H9 (cell line): ENCODE results near the gene KRT79. TPM values are rescaled to one million over a fixed set of nuclear protein-coding genes. Genes with fewer than 3 reads are reported as not detected.

Source experiments
- DNase-seq: peaks from one replicate; pipeline ENCODE4 v3.0.0-alpha.2; 2017
- H2AFZ ChIP-seq: one replicate; pipeline ENCODE4 v1.6.1; 2013; ENCODE audit warnings: mild to moderate bottlenecking, low read length, control low read depth, moderate library complexity
- H2AK5ac ChIP-seq: 2 replicates; pipeline ENCODE4 v1.6.1; 2013; ENCODE audit warnings: low read length, control low read depth, mixed read lengths; ENCODE audit not compliant: insufficient read length
- H2BK120ac ChIP-seq: one replicate; pipeline ENCODE4 v1.6.1; 2013; ENCODE audit warnings: low read depth, mild to moderate bottlenecking, low read length, control low read depth, inconsistent platforms; ENCODE audit not compliant: poor library complexity, severe bottlenecking
- H2BK12ac ChIP-seq: 2 replicates; pipeline ENCODE4 v1.6.1; 2013; ENCODE audit warnings: low read length, control low read depth, mixed read lengths, low read depth; ENCODE audit not compliant: insufficient read length
- H2BK15ac ChIP-seq: 2 replicates; pipeline ENCODE4 v1.6.1; 2013; ENCODE audit warnings: low read depth, low read length, control low read depth
- H2BK20ac ChIP-seq: one replicate; pipeline ENCODE4 v1.6.1; 2013; ENCODE audit warnings: low read depth, mild to moderate bottlenecking, low read length, control low read depth, inconsistent platforms; ENCODE audit not compliant: poor library complexity, severe bottlenecking
- H2BK5ac ChIP-seq: 2 replicates; pipeline ENCODE4 v1.6.1; 2013; ENCODE audit warnings: low read length, control low read depth, mixed read lengths; ENCODE audit not compliant: insufficient read length
- H3K14ac ChIP-seq: 2 replicates; pipeline ENCODE4 v1.6.1; 2013; ENCODE audit warnings: low read length, control low read depth; ENCODE audit not compliant: insufficient read depth
- H3K18ac ChIP-seq: 2 replicates; pipeline ENCODE4 v1.6.1; 2013; ENCODE audit warnings: low read depth, mild to moderate bottlenecking, mixed read lengths, low read length, control low read depth; ENCODE audit not compliant: insufficient read length
- H3K23ac ChIP-seq: 2 replicates; pipeline ENCODE4 v1.6.1; 2013; ENCODE audit warnings: low read length, control low read depth, mixed read lengths, low read depth; ENCODE audit not compliant: insufficient read length
- H3K23me2 ChIP-seq: 2 replicates; pipeline ENCODE4 v1.6.1; 2013; ENCODE audit warnings: low read depth, mild to moderate bottlenecking, mixed read lengths, low read length, control low read depth; ENCODE audit not compliant: insufficient read length, poor library complexity, severe bottlenecking
- H3K27ac ChIP-seq: 2 replicates; pipeline ENCODE4 v1.5.1; 2013; ENCODE audit warnings: low read length, control low read depth, mixed read lengths, low read depth; ENCODE audit not compliant: insufficient read length
- H3K27me3 ChIP-seq: 2 replicates; pipeline ENCODE4 v1.6.1; 2013; ENCODE audit warnings: low read length, control low read depth, inconsistent platforms; ENCODE audit not compliant: insufficient read depth
- H3K4ac ChIP-seq: 2 replicates; pipeline ENCODE4 v1.6.1; 2013; ENCODE audit warnings: low read depth, mild to moderate bottlenecking, control low read depth, inconsistent platforms, low read length, moderate library complexity
- H3K4me1 ChIP-seq: 2 replicates; pipeline ENCODE4 v1.6.1; 2013; ENCODE audit warnings: low read length, control low read depth, inconsistent platforms; ENCODE audit not compliant: insufficient read depth
- H3K4me2 ChIP-seq: 2 replicates; pipeline ENCODE4 v1.6.1; 2013; ENCODE audit warnings: low read length, control low read depth, mixed read lengths; ENCODE audit not compliant: insufficient read length, insufficient read depth
- H3K56ac ChIP-seq: 2 replicates; pipeline ENCODE4 v1.6.1; 2013; ENCODE audit warnings: low read depth, mild to moderate bottlenecking, mixed read lengths, low read length, control low read depth; ENCODE audit not compliant: insufficient read length
- H3K79me1 ChIP-seq: 2 replicates; pipeline ENCODE4 v1.6.1; 2013; ENCODE audit warnings: low read depth, mild to moderate bottlenecking, moderate library complexity, low read length, control low read depth, inconsistent platforms; ENCODE audit not compliant: insufficient read depth, poor library complexity, severe bottlenecking
- H3K79me2 ChIP-seq: 2 replicates; pipeline ENCODE4 v1.6.1; 2013; ENCODE audit warnings: low read length, control low read depth, inconsistent platforms; ENCODE audit not compliant: insufficient read depth
- H3K9ac ChIP-seq: 2 replicates; pipeline ENCODE4 v1.6.1; 2013; ENCODE audit warnings: low read length, control low read depth, mixed read lengths; ENCODE audit not compliant: insufficient read length; ENCODE audit errors: extremely low read depth
- H3K9me3 ChIP-seq: one replicate; pipeline ENCODE4 v1.6.1; 2013; ENCODE audit warnings: low read depth, low read length, inconsistent platforms; ENCODE audit not compliant: control insufficient read depth
- H3T11ph ChIP-seq: one replicate; pipeline ENCODE4 v1.6.1; 2013; ENCODE audit warnings: mild to moderate bottlenecking, low read length, control low read depth, inconsistent platforms
- H4K20me1 ChIP-seq: one replicate; pipeline ENCODE4 v1.6.1; 2013; ENCODE audit not compliant: control insufficient read depth, insufficient read length, insufficient read depth
- H4K5ac ChIP-seq: 2 replicates; pipeline ENCODE4 v1.6.1; 2013; ENCODE audit warnings: low read depth, mild to moderate bottlenecking, mixed read lengths, low read length, control low read depth; ENCODE audit not compliant: insufficient read length
- H4K8ac ChIP-seq: replicated peaks from 2 replicates; pipeline ENCODE4 v1.6.1; 2013; ENCODE audit warnings: low read length, control low read depth, mixed read lengths, low read depth; ENCODE audit not compliant: insufficient read length
- H4K91ac ChIP-seq: 2 replicates; pipeline ENCODE4 v1.6.1; 2013; ENCODE audit warnings: low read depth, mild to moderate bottlenecking, moderate library complexity, mixed read lengths, low read length, control low read depth; ENCODE audit not compliant: insufficient read length
- H3K27ac Mint-ChIP-seq, 3 experiments: 2 replicates in 2 of 3; 3 replicates in 1 of 3; pipeline ENCODE4 v1.8.0; 2020 to 2021; ENCODE audit warnings: mixed read lengths in 3 of 3, mild to moderate bottlenecking in 1 of 3, moderate library complexity in 1 of 3
- H3K27me3 Mint-ChIP-seq: 2 replicates; pipeline ENCODE4 v1.8.0; 2021; ENCODE audit warnings: low read depth, mild to moderate bottlenecking, moderate library complexity, mixed read lengths
- H3K36me3 Mint-ChIP-seq, 3 experiments: 2 replicates in 2 of 3; 3 replicates in 1 of 3; pipeline ENCODE4 v1.8.0; 2020 to 2021; ENCODE audit warnings: low read depth in 3 of 3, mixed read lengths in 3 of 3; ENCODE audit not compliant: insufficient read depth in 1 of 3
- H3K4me1 Mint-ChIP-seq, 2 experiments: 2 replicates each; pipeline ENCODE4 v1.8.0; 2020; ENCODE audit warnings: mixed read lengths in 2 of 2
- H3K4me3 Mint-ChIP-seq, 2 experiments: 2 replicates in 1 of 2; 3 replicates in 1 of 2; pipeline ENCODE4 v1.8.0; 2020 to 2021; ENCODE audit warnings: mild to moderate bottlenecking in 2 of 2, mixed read lengths in 2 of 2, moderate library complexity in 1 of 2
- H3K9me3 Mint-ChIP-seq, 2 experiments: 2 replicates in 1 of 2; 3 replicates in 1 of 2; pipeline ENCODE4 v1.8.0; 2020; ENCODE audit warnings: mild to moderate bottlenecking in 2 of 2, mixed read lengths in 2 of 2, moderate library complexity in 1 of 2
- CTCF ChIP-seq: fragments of 200-600 bp; sonication (generic); conservative IDR thresholded peaks from 3 replicates; pipeline ENCODE4 v1.8.0; 2021; ENCODE audit warnings: antibody characterized with exemption, mild to moderate bottlenecking
- WGBS: extraction: QIAGEN DNeasy Blood & Tissue Kit; methylation state at CpG from one replicate; pipeline ENCODE4 v1.1.7; 2013; ENCODE audit warnings: missing lambda C conversion rate, low lambda C conversion rate, mixed read lengths; ENCODE audit not compliant: insufficient read length; ENCODE audit errors: extremely low coverage; 5-methylcytosine and 5-hydroxymethylcytosine counted together
- total RNA-seq: library from RNA; stranded (reverse); gene quantifications from 2 replicates; pipeline ENCODE4 v1.2.1, GENCODE V29; 2021

The KRT79 gene
- total RNA-seq, 1 experiment from 2014 or later = not detected

- no peak overlapping the region for H3K14ac ChIP-seq
- H3K23me2 ChIP-seq = no peaks in the 10 kb centered on the region
- no peak overlapping the region for H2BK20ac ChIP-seq
- no peak overlapping the region for H3K4me2 ChIP-seq
- H3K79me1 ChIP-seq = no peaks in the 10 kb centered on the region
- no peak overlapping the region for H4K91ac ChIP-seq
- no peak overlapping the region for H3K18ac ChIP-seq
- H3K9me3 Mint-ChIP-seq = no peaks in the 10 kb centered on the region
- peaks cover 3% of the 10 kb centered on the region for H3K27me3 Mint-ChIP-seq
- no peak overlapping the region for H2AK5ac ChIP-seq
- no peak for TF ChIP-seq CTCF
- no peak overlapping the region for H2BK15ac ChIP-seq
- no peak overlapping the region for H3K9ac ChIP-seq
- no peak overlapping the region for H3T11ph ChIP-seq
- H3K4me1 Mint-ChIP-seq = peaks cover 3 to 7% of the 10 kb centered on the region in 2 experiments; a peak in 3 of 4 replicates
- H3K36me3 Mint-ChIP-seq = no peaks in the 10 kb centered on the region; a peak in 1 of 7 replicates
- H2BK12ac ChIP-seq = no peak overlapping the region
- no peak overlapping the region for H3K27ac Mint-ChIP-seq
- no CpG with 5 or more reads among the region's 4 CpGs for WGBS
- no peaks in the 10 kb centered on the region for H3K4me1 ChIP-seq
- H4K8ac ChIP-seq = no peak overlapping the region
- H3K4ac ChIP-seq = no peak overlapping the region
- H3K4me3 Mint-ChIP-seq = no peak overlapping the region
- H3K27me3 ChIP-seq = no peaks in the 10 kb centered on the region
- no peak overlapping the region for H2BK120ac ChIP-seq
- no peak overlapping the region for H3K23ac ChIP-seq
- H2BK5ac ChIP-seq = no peak overlapping the region
- H2AFZ ChIP-seq = no peak overlapping the region
- no peaks in the 10 kb centered on the region for H3K9me3 ChIP-seq
- H3K27ac ChIP-seq = no peak overlapping the region
- H4K20me1 ChIP-seq = no peaks in the 10 kb centered on the region
- H4K5ac ChIP-seq = no peak overlapping the region
- no peaks in the 10 kb centered on the region for H3K79me2 ChIP-seq
- DNase-seq = no peak
- no peak overlapping the region for H3K56ac ChIP-seq
Measured at GRCh38 chr12:52814710-52815155, 19.4 kb downstream of the KRT79 start.
